Endothelial cell of umbilical vein (primary cell): ENCODE data around the gene OPCML. TPM values are rescaled to one million over a fixed set of nuclear protein-coding genes. Genes with fewer than 3 reads are reported as not detected.

Source experiments
- BruUV-seq: library from RNA; stranded (reverse); fragments of 400-500 nt; replicated peaks from 2 replicates; lab custom pipeline; 2021; lab: Mats Ljungman, UMichigan
- CTCF ChIA-PET: fragments of 300-600, 350-600 bp; sonication (Branson Sonifier 250); formaldehyde crosslinking; loops from one replicate; lab custom pipeline; 2021; ENCODE audit warnings: antibody characterized with exemption, inconsistent platforms; lab: Charles Lee
- POLR2A ChIA-PET: fragments of 300-600, 350-600 bp; sonication (Branson Sonifier 250); formaldehyde crosslinking; loops from one replicate; lab custom pipeline; 2021; ENCODE audit warnings: antibody characterized with exemption, inconsistent platforms; lab: Charles Lee
- DNase-seq: peaks from one replicate; pipeline ENCODE4 v3.0.0-alpha.2; 2011; ENCODE audit warnings: low read depth, low spot score
- FAIRE-seq: peaks from 2 replicates; lab custom pipeline; 2011; peaks lifted over from hg19 to GRCh38; lab: Jason Lieb, UNC
- H2AFZ ChIP-seq: 2 replicates; pipeline ENCODE4 v1.6.0; 2012; ENCODE audit warnings: low read depth, low read length, control low read depth, inconsistent platforms
- H3K27ac ChIP-seq: 2 replicates; pipeline ENCODE4 v1.5.1; 2011; ENCODE audit warnings: low read depth, mild to moderate bottlenecking, control low read depth, low read length, moderate library complexity; ENCODE audit not compliant: insufficient read depth
- H3K27me3 ChIP-seq, 2 experiments: 2 replicates each; pipeline versions ENCODE4 v1.6.0 to v1.6.1; 2011; ENCODE audit warnings: low read length in 2 of 2, mixed read lengths in 1 of 2; ENCODE audit not compliant: control insufficient read depth in 2 of 2, insufficient read depth in 2 of 2
- H3K36me3 ChIP-seq, 2 experiments: 2 replicates in 1 of 2; 3 replicates in 1 of 2; pipeline ENCODE4 v1.5.1; 2011; ENCODE audit warnings: low read length in 2 of 2, mild to moderate bottlenecking in 1 of 2, moderate library complexity in 1 of 2; ENCODE audit not compliant: control insufficient read depth in 2 of 2, insufficient read depth in 2 of 2; ENCODE audit errors: extremely low read depth in 1 of 2
- H3K4me1 ChIP-seq: 3 replicates; pipeline ENCODE4 v1.5.1; 2011; ENCODE audit warnings: mild to moderate bottlenecking, low read length; ENCODE audit not compliant: control insufficient read depth, insufficient read depth; ENCODE audit errors: extremely low read depth
- H3K4me2 ChIP-seq: 2 replicates; pipeline ENCODE4 v1.6.1; 2011; ENCODE audit warnings: low read length, control low read depth, mixed read lengths; ENCODE audit not compliant: insufficient read depth
- H3K4me3 ChIP-seq, 3 experiments: fragments of 200-600 bp in 1 of 3; sonication (generic), shearing (Covaris generic) in 1 of 3; replicated peaks in 1 of 3; 2 replicates each; pipeline ENCODE4 v1.5.1; 2011 to 2016; ENCODE audit warnings: control low read depth in 3 of 3, low read length in 3 of 3, mild to moderate bottlenecking in 2 of 3, inconsistent platforms in 1 of 3, low read depth in 1 of 3, moderate library complexity in 1 of 3; ENCODE audit not compliant: insufficient read depth in 1 of 3
- H3K79me2 ChIP-seq: 2 replicates; pipeline ENCODE4 v1.6.0; 2012; ENCODE audit warnings: low read length, inconsistent platforms; ENCODE audit not compliant: control insufficient read depth, insufficient read depth
- H3K9ac ChIP-seq: replicated peaks from 2 replicates; pipeline ENCODE3; 2011; ENCODE audit warnings: low read length, control low read depth; ENCODE audit not compliant: insufficient read depth; ENCODE audit errors: extremely low read depth
- H3K9me1 ChIP-seq: replicated peaks from 3 replicates; pipeline ENCODE4 v1.6.0; 2011; ENCODE audit warnings: mild to moderate bottlenecking, low read length; ENCODE audit not compliant: control insufficient read depth, insufficient read depth; ENCODE audit errors: extremely low read depth
- H3K9me3 ChIP-seq: replicated peaks from 2 replicates; pipeline ENCODE4 v1.5.1; 2012; ENCODE audit warnings: low read length, inconsistent platforms; ENCODE audit not compliant: control insufficient read depth, insufficient read depth
- H4K20me1 ChIP-seq: replicated peaks from 2 replicates; pipeline ENCODE3; 2011; ENCODE audit warnings: mild to moderate bottlenecking, low read length; ENCODE audit not compliant: control insufficient read depth, insufficient read depth; ENCODE audit errors: extremely low read depth
- EZH2 ChIP-seq: IDR thresholded peaks from 2 replicates; pipeline ENCODE4 v1.6.1; 2012; ENCODE audit warnings: borderline replicate concordance, low read depth, mild to moderate bottlenecking, moderate library complexity, low read length, inconsistent platforms; ENCODE audit not compliant: severe bottlenecking
- FOS ChIP-seq: IDR thresholded peaks from 2 replicates; pipeline ENCODE4 v1.6.1; 2011; ENCODE audit warnings: mild to moderate bottlenecking, low read length, moderate library complexity, borderline replicate concordance; ENCODE audit not compliant: insufficient read depth
- GATA2 ChIP-seq: IDR thresholded peaks from 2 replicates; pipeline ENCODE4 v1.7.0; 2011; ENCODE audit warnings: low read depth, mild to moderate bottlenecking, moderate library complexity, mixed read lengths, low read length; ENCODE audit not compliant: insufficient read length, insufficient read depth
- JUN ChIP-seq: IDR thresholded peaks from 2 replicates; pipeline ENCODE4 v1.6.1; 2011; ENCODE audit warnings: borderline replicate concordance, low read depth; ENCODE audit not compliant: insufficient read length, insufficient read depth
- MYC ChIP-seq: IDR thresholded peaks from one replicate; pipeline ENCODE4 v1.6.1; 2011; ENCODE audit warnings: mild to moderate bottlenecking, low read depth, low read length
- POLR2A ChIP-seq: IDR thresholded peaks from 2 replicates; pipeline ENCODE4 v1.6.1; 2012; ENCODE audit warnings: low read depth, mild to moderate bottlenecking, control low read depth, low read length
- POLR2AphosphoS5 ChIP-seq: IDR thresholded peaks from 2 replicates; pipeline ENCODE4 v1.6.1; 2012; ENCODE audit warnings: low read depth, mild to moderate bottlenecking, control low read depth, low read length, moderate library complexity; ENCODE audit not compliant: insufficient read depth
- dilution Hi-C: fragments of 300-500 bp; cut with MboI; formaldehyde crosslinking; loops from one replicate; pipeline ENCODE4 v1.15.0; 2019; ENCODE audit warnings: low sequenced_read_pairs; ENCODE audit not compliant: extremely low pct_ligation_motif_present
- intact Hi-C: fragments of 100-400 bp; cut with micrococcal nuclease; formaldehyde crosslinking; loops from one replicate; pipeline ENCODE4 v1.10.0; 2022
- polyA plus RNA-seq, 4 experiments: library from polyadenylated mRNA; depleted of rRNA in 3 of 4; stranded (reverse) in 3 of 4; unstranded in 1 of 4; fragments of >200 nt; gene quantifications; 2 replicates each; pipeline versions ENCODE4 v1.2.1 to v1.2.3, GENCODE V29; 2011 to 2012; ENCODE audit warnings: missing spikeins in 1 of 4
- total RNA-seq: library from RNA; stranded (reverse); gene quantifications from 2 replicates; pipeline ENCODE4 v1.2.3, GENCODE V29; 2021
- TF ChIP-seq, protein P1 (sequence below): IDR thresholded peaks from 2 replicates; pipeline ENCODE4 v1.6.1; 2011; ENCODE audit not compliant: insufficient read depth, insufficient read length
- TF ChIP-seq, protein P2 (sequence below), 2 donors: IDR thresholded peaks; 1 replicate in 1 of 2; 2 replicates in 1 of 2; pipeline ENCODE4 v1.5.1; 2011; ENCODE audit warnings: low read length in 2 of 2, mild to moderate bottlenecking in 2 of 2, moderate library complexity in 2 of 2, control low read depth in 1 of 2, inconsistent platforms in 1 of 2, low read depth in 1 of 2; ENCODE audit not compliant: insufficient read depth in 1 of 2; ENCODE audit errors: extremely low read depth in 1 of 2

Gene OPCML
- total and polyA plus RNA-seq, 2 donors (not counting 3 experiments of a cell fraction or from before 2014, with no cell fraction given), result not detected

DNA sequence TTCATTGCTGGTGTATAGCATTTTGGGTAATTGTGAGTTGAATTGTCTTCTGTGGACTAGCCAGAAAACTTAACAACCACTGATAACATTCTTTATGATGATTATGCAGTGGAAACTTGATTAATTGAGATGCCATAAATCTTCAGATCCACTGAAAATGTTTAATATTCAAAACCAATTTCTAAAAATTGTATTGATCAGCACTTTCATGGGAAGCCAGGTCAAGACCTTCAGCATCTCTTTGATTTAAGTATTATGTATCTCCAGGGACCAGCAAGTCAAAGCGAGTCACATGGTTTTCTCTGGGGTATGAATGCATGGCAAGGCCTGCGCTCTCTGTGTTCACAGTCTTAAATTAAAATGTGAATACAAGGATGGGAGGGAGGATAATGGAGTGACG is 596.9 kb downstream of the OPCML start:
- Histone ChIP-seq H3K4me1 (no peaks in the 10 kb centered on the region), H3K27me3 (no peaks in the 10 kb centered on the region), H4K20me1 (no peaks in the 10 kb centered on the region), H2AFZ (no peak overlapping the region), H3K9ac (no peak overlapping the region), H3K27ac (no peak overlapping the region), H3K9me3 (no peaks in the 10 kb centered on the region), H3K36me3 (no peaks in the 10 kb centered on the region), H3K79me2 (no peaks in the 10 kb centered on the region), H3K4me3 (no peak overlapping the region), H3K9me1 (no peaks in the 10 kb centered on the region), H3K4me2 (no peak overlapping the region)
- FAIRE-seq (no peak), DNase-seq (no peak)
- ChIA-PET CTCF (no interaction called here), POLR2A (no interaction called here)
- TF ChIP-seq, protein P1, sequence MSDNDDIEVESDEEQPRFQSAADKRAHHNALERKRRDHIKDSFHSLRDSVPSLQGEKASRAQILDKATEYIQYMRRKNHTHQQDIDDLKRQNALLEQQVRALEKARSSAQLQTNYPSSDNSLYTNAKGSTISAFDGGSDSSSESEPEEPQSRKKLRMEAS, result no peak
- TF ChIP-seq, protein P2, sequence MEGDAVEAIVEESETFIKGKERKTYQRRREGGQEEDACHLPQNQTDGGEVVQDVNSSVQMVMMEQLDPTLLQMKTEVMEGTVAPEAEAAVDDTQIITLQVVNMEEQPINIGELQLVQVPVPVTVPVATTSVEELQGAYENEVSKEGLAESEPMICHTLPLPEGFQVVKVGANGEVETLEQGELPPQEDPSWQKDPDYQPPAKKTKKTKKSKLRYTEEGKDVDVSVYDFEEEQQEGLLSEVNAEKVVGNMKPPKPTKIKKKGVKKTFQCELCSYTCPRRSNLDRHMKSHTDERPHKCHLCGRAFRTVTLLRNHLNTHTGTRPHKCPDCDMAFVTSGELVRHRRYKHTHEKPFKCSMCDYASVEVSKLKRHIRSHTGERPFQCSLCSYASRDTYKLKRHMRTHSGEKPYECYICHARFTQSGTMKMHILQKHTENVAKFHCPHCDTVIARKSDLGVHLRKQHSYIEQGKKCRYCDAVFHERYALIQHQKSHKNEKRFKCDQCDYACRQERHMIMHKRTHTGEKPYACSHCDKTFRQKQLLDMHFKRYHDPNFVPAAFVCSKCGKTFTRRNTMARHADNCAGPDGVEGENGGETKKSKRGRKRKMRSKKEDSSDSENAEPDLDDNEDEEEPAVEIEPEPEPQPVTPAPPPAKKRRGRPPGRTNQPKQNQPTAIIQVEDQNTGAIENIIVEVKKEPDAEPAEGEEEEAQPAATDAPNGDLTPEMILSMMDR (IDR thresholded peaks at IDR 0.05; ENCODE audit: extremely low read depth in 1 of 2, insufficient read depth in 1 of 2, low read depth in 1 of 2, low read length in 2 of 2), result no peak
- TF ChIP-seq EZH2 (no peak), GATA2 (no peak), POLR2AphosphoS5 (no peak), JUN (no peak), POLR2A (no peak), MYC (no peak), FOS (no peak)
- dilution Hi-C loops (no loop called here), intact Hi-C loops (no loop called here)
- BruUV-seq, result no TSS peak
